ENCODE results near the gene LAMB1. TPM values are rescaled to one million over a fixed set of nuclear protein-coding genes. Genes with fewer than 3 reads are reported as not detected.

LAMB1 gene
- total RNA-seq, 4 donors from 2014 or later, result 406 to 668 (median 535) TPM

DNA sequence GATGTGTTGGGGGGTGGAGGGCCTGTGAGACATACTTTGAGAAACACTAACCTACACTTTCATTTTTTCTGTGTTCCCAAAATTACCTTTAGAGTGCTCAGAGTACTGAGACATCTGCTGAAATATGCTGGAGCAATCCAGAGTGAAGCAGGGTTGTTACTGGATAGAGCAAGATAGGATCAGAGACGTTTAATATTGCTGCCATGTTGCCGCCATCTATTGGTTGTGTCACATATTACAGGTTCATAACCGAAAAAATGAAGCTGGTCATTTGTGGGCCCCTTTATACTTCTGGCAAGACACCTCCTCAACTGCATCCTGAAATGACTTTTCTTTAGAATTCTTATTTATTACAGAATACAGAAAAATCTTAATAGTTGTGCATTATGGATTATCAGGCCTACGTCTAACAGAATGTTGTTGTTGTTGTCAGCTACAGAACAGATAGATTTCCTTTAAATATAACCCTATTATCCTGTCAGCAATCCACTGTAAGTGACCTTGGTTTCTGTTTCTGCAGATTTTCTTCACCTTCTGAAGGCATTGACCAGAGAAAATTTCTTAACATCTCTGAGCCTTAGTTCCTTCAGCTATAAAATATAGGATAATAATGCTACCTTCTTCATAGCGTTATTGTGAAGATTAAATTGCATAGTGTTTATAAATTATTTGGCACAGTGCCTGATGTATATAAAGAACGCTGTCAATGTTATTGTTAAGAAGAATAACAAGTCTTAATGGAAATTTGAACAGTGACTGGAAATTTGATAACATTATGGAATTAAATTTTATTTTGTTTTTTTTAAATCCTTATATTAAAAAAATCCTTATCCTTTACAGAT, 128.1 kb downstream of the LAMB1 start:
- TF ChIP-seq, protein P1, sequence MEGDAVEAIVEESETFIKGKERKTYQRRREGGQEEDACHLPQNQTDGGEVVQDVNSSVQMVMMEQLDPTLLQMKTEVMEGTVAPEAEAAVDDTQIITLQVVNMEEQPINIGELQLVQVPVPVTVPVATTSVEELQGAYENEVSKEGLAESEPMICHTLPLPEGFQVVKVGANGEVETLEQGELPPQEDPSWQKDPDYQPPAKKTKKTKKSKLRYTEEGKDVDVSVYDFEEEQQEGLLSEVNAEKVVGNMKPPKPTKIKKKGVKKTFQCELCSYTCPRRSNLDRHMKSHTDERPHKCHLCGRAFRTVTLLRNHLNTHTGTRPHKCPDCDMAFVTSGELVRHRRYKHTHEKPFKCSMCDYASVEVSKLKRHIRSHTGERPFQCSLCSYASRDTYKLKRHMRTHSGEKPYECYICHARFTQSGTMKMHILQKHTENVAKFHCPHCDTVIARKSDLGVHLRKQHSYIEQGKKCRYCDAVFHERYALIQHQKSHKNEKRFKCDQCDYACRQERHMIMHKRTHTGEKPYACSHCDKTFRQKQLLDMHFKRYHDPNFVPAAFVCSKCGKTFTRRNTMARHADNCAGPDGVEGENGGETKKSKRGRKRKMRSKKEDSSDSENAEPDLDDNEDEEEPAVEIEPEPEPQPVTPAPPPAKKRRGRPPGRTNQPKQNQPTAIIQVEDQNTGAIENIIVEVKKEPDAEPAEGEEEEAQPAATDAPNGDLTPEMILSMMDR (IDR thresholded peaks at IDR 0.05), result peak in 2 of 3 donors; percentile 29
- ATAC-seq (ENCODE audit: low FRiP score), result peak; percentile 88
- no peak for DNase-seq (ENCODE audit: low spot score)

DNA sequence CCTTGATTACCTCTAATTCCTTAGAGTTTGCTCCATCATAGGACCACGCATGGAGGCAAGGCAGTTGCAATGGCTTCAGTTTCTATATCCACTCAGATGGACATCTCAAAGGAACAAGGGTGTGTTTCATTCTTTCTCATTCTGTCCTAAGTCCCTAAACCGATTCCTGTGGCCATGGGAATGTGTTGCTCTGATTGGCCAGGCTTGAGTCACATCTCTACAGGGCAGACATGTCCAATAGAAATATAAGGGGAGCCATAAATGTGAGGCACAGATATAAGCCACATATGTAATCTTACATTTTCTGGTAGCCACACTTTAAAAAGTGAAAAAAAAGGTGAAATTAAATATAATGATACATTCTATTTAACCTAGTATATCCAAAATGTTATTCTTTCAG, 128.8 kb downstream of the LAMB1 start:
- no peak for DNase-seq (ENCODE audit: low spot score)
- TF ChIP-seq, protein P1 (IDR thresholded peaks at IDR 0.05), result no peak
- no peak for ATAC-seq (ENCODE audit: low FRiP score)

Small RNA genes lying within 50 kb of the gene (small RNA-seq; reads per million reads assigned to genes)
- not detected for gene RF00012

Other genes starting within 250 kb of the LAMB1 start
- 1 to 10 TPM in 1 of 4 donors, not detected in 3; 1.0 TPM for gene SLC26A3, start 199.9 kb downstream of the LAMB1 start, total RNA-seq
- 100 to 1,000 TPM in 1 of 4 donors, 10 to 100 TPM in 3; 46.0 to 112 (median 59.2) TPM for gene DLD, start 112.0 kb downstream of the LAMB1 start, total RNA-seq
- 1 to 10 TPM in 1 of 4 donors, under 1 TPM in 1, not detected in 2; 0.60 to 3.0 TPM for gene LAMB4, start 127.2 kb upstream of the LAMB1 start, total RNA-seq